ENCODE data around the gene GPRC5A.

GPRC5A gene

DNA sequence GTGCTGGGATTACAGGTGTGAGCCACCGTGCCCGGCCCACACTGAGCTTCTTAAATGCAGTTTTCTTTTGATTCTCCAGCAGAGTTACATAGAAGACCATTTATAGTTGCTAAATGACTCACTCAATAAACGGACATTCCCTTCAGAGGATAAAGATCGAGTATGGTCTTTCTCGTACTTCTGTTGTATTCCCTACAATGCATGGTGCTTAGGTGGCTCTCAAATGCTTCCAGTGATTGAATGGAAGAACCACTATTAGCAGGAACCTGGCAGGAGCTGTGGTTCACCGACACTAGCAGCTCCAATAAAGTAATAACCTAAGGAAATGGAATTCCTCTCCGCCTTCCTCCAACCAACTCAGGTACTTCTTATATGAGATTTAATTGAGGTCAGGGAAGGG lies 3.9 kb upstream of the GPRC5A start:
- DNase-seq = no peak

DNA sequence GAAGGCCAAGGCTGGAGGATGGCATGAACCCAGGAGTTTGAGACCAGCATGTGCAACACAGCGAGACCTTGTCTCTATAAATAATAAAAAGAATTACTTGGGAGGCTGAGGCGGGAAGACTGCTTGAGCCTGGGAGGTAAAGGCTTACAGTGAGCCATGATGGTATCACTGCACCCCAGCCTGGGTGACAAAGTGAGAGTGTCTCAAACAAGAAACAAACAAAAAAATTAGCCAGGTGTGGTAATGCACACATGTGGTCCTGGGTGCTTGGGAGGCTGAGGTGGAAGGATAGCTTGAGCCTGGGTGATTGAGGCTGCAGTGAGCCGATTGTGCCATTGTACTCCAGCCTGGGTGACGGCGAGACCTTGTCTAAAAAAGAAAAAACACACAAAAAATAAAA lies 1.7 kb upstream of the GPRC5A start:
- no peak for DNase-seq

DNA sequence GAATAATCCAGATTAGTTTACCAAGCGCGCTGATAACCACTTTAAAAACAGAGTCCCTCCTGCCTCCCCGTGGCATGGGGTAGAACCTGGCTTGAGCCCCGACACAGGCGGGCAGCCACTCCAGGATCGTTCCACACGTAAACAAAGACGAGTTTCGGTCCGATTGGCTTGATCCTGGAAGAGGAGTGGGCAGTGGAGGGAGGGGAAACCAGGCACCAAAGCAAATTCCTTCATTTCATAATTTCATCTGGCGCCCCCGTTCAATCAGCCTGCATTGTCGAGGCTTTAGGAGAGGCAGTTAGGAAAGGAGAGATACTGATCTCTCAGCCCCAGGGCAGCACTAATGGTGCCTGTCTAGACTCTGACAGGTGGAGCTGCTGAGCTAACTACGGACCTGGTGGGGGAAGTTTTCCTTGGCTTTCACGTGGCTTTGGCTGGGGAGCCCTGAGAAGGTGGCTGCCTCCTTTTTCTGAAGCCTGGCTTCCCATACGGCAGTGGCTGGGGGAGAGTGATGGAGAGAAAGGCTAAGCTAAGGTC lies 751 bp upstream of the GPRC5A start:
- DNase-seq = peak; percentile 24

DNA sequence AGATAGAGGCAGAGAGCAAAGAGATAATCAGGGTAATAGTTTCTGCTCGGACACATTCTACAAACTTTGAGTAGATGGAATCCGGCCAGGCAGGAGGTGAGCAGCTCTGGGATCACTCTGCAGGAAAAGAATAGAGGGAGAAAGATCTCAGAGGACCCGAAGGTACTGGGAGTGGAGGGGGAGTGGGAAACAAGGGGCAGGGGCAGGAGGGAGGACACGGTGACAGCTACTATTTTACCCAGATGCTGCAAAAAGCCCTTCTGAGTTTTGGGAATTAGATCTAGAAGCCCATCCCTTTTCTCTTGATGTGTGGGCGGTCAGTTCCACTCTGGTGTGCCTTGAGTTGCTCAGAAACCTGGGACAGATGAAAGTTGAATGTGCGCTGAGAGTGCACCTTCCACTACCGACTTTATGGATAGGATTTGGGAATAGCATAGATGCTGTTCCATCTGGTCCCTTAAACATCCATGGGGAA lies 556 bp downstream of the GPRC5A start:
- DNase-seq = no peak

DNA sequence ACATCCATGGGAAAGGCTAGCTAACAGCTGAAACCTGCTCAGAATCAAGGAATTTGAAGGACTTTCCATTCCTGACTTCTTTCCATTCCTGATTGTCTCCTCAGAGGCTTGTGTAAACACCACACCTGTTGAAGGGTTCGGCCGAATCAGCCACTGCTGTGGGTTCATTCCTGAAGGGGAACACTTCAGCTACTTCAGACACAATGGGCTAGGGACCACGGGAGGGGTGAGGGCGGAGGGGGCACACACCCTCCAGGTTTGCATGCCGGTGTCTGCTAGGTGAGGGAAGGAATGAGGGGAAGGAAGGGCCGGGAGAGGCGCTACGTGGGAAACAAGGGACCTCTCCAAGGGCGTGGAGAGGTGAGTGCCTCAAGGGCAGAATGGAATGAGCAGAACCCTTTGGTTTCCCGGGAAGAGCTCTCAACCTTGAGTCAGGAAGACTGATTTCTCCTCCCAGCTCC lies 1.3 kb downstream of the GPRC5A start:
- no peak for DNase-seq

DNA sequence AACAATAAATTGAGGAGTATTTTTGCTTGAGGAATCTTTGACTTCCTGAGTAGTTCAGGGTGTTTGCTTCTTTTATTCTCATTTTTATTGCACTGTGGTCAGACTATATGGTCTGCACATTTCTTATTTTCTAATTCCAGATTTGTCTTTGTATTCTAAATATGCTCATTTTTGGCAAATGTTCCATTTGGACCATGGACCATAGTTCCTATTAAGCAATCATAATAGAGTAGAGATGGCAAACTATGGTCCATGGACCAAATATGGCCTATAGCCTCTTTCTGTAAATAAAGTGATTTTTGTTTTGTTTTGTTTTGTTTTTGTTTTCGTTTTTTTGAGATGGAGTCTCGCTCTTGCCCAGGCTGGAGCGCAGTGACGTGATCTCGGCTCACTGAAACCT lies 2.1 kb downstream of the GPRC5A start:
- no peak for DNase-seq

DNA sequence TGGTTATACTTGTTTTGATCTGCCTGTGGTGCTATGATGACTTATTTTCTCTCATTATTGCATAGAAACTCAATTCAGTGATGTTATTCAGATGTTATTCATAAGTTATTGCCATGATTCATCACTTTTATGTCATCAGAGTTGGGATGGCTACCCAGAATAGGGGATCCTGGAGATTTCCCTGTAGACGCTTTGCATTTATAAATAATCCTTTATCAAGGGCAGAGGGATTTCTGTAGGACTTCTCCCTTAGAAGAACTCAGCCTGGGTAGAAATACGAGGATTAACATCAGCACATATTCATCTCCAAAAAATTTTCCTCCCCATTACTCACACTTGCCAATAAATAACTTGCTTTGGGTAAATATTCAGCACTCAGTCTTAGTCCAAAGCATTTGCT lies 4.9 kb downstream of the GPRC5A start:
- no peak for DNase-seq

DNA sequence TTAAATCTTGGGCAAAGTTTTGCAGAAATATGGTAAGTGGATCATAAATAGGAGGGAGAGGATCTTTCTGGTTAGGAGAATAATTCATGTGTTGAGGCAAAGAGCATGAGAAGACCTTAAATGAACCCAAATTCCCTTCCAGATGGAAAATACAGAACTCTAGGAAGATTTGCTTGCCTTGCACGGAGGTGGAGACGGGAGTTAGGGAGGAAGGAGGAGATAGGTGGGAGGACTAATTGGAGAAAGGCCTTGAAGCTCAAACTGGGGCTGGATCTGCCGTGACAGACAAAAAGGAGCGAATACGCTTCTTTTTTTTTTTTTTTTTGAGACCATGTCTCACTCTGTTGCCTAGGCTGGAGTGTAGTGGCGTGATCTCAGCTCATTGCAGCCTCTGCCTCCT lies 5.9 kb downstream of the GPRC5A start:
- DNase-seq = no peak

DNA sequence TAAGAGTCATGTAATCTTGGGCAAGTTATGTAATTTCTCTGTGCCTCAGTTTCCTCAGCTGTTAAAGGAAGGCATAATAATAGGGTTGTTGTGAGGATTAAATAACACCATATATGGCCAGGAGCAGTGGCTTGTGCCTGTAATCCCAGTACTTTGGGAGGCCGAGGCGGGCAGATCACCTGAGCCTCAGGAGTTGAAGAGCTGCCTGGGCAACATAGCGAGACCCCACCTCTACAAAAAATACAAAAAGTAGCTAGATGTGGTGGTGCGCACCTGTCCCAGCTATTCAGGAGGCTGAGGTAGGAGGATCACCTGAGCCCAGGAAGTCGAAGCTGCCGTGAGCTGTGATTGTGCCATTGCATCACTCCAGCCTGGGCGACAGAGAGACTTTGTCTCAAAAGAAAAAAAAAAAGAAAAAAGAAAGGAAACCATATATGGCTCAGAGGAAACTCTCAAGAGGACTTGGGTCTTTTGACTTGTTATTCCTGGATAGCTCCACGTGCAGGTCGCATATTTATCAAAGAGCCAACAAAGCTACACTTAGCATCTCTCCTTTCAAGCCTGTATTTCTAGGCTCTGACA lies 6.9 kb downstream of the GPRC5A start:
- DNase-seq = no peak

DNA sequence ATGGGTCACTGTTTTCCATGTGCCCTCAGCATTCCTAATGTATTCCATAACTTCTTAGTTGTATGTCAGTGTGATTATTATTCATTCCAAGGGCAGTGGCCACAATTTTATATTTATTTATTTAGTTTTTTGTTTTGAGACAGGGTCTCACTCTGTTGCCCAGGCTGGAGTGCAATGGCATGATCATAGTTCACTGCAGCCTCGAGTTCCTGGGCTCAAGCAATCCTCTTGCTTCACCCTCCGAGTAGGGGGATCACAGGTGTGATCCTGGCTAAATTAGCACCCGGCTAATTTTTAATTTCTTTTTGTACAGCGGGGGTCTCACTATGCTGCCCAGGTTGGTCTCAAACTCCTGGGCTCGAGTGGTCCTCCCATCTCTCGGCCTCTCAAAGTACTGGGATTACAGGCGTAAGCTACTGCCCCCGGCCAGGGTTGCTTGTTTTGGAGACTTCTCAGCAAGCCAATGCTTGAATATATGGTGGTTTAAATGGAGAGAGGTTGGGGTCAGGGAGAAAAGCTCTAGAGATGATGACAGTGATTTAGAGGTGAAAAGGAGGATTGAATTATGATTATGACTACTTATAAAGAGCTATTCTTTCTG lies 7.6 kb downstream of the GPRC5A start:
- no peak for DNase-seq

DNA sequence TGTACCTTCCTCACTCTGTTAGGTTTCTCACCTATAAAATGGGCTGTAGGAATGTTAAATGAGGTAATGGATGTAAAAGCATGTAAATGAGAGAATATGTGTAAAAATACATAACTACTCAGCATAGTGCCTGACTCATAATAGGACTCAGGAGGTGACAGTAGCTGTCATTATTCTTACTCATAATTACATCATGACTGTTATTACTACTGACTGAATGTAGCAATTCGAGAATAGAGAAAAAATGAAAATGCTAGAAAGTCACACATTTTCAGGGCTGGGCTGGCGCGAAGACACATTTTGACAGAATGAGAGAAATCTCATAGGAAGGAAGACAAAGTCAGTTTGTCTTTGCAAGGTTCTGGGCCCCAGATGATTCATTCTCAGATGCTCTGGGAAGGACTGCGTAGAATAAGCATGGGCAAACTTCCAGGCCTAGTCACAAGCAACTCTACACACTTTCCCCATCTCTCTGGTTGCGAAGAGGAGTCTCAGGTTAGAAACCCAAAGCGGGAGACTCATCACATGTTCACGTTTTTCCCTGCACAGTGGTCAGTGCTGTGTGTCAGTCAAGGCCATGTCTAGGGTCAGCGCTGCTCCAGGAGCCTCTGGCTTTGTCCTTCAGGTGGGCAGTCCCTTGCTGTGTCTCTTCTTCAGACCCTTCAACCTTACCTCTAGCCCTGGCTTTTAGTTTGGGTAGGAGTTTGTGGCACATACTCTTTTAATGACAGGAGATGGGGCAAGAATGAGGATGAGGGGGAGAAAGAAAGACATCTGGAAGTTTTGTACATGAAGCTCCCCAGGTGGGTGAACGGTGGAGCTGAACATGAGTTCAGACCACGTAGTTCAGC lies 8.4 kb downstream of the GPRC5A start:
- DNase-seq = no peak

DNA sequence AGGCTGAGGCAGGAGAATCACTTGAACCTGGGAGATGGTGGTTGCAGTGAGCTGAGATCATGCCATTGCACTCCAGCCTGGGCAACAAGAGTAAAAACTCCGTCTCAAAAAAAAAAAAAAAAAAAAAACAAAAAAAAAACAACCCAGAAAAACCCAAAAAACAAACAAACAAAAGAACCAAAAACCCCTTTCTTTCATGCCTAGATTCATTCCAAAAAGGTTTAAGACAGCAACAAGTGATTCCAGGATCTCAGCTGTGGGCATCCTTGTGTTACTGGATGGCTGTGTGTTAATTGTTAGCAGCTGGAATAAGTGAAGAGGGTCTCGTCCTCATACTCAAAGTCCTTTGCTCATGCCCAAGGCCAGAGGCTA lies 9.4 kb downstream of the GPRC5A start:
- DNase-seq = no peak

DNA sequence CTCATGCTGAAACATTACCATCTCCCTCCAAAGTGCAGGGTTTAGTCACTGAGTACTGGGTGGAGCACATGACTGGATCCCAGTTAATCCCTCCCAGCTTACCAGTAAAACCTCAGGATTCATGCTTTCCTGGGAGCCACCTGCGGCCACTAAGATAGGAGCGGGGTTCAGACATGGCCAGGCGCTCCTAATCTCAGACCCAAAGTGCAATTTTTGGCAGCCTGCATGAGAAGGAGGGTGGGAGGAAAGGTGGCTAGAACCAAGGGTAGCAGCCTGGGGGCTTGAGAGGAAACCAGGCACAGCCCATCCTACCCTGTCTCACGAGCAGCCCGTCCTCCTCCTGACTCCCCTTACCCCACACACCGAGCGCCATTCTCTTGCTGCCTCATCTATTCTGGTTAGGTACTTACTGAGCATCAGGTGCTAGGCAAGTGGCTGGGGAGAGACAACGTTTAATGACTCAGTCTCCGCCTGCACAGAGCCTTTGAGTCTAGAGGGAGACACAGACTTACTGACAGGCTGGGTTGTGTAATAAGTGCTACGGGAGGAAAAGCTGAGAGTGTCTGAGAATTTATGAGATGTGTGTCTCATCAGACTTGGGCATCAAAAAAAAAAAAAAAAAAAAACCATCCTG lies 9.9 kb downstream of the GPRC5A start:
- no peak for DNase-seq

DNA sequence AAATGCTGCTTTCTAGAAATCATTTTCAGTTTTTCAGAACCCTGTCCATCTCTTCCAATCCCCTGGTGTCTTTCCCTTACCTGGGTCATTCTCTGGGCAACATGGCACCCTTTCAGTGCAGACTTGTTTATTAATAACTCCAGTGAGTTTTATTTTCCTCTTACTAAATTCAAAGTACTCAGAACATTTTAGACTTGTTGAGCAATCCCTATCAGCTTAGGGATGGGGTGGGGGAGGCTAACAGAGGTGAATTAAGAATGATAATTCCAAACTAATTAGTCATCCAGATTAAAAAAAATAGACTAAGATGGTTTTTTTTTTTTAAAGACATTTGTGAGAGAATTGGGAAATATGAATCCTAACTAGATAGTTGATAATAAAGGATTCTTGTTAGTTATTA lies 10.7 kb downstream of the GPRC5A start:
- no peak for DNase-seq

DNA sequence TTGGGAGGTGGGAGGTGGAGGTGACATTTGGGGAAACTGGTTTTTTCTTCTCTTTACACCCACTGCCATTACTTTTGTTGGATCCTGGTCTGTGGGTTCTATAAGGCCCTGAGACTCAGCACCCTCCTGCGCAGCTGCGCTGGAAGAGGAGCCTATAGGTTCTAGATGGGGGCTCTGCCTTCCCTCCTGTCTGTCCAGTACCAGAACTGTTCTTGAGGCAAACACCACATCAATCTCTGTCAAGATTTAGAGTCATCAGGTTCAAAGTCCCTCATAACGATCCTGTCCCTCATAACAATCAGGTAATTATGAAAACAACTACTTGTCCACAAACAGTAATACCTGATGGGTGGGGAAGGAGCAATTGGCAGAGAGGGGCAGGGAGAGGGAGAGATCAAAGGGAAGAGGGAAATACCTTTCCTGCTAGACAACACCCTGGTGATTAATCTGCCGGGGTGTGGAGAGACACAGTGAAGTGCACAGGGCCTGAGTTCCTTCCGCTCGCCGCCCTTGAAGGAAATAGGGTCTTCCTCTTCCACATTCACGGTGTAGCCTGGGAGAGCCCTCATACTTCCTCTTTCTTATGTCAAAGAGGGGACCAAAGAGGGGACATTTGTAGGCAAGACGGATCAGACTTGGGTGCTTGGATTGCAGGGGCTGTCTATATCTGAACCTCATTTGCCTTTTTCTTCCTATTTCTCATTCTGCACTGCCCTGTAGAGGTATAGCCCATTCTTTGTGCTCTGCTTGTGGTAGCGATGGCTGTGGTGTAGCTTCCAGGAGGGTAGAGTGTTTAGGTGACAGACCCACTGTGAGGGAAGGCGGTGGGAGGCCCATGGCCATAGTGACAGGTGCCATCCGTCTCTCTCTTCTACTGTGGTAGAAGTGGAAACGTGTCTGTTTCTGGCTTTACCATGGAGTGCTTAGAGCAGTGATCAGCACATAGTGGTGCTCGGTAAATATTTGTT lies 12.6 kb downstream of the GPRC5A start:
- DNase-seq = no peak

DNA sequence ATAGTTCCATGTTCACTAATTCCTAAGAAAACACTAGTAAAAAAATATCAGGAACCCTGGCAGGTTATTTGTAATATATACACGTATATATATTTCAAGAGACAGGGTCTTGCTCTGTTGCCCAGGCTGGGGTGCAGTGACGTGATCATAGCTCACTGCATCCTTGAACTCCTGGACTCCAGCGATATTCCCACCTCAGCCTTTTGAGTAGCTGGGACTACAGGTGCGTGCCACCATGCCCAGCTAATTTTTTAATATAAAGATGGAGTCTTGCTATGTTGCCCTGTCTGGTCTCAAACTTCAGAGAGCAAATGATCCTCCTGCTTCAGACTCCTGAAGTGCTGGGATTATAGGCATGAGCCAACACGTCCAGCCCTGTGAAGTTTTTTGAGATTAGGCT lies 16.2 kb downstream of the GPRC5A start:
- no peak for DNase-seq

DNA sequence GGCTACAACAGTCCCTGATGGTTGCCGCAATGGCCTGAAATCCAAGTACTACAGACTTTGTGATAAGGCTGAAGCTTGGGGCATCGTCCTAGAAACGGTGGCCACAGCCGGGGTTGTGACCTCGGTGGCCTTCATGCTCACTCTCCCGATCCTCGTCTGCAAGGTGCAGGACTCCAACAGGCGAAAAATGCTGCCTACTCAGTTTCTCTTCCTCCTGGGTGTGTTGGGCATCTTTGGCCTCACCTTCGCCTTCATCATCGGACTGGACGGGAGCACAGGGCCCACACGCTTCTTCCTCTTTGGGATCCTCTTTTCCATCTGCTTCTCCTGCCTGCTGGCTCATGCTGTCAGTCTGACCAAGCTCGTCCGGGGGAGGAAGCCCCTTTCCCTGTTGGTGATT lies 16.9 kb downstream of the GPRC5A start:
- DNase-seq = no peak

DNA sequence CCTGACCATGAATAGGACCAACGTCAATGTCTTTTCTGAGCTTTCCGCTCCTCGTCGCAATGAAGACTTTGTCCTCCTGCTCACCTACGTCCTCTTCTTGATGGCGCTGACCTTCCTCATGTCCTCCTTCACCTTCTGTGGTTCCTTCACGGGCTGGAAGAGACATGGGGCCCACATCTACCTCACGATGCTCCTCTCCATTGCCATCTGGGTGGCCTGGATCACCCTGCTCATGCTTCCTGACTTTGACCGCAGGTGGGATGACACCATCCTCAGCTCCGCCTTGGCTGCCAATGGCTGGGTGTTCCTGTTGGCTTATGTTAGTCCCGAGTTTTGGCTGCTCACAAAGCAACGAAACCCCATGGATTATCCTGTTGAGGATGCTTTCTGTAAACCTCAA lies 17.3 kb downstream of the GPRC5A start:
- DNase-seq = no peak

DNA sequence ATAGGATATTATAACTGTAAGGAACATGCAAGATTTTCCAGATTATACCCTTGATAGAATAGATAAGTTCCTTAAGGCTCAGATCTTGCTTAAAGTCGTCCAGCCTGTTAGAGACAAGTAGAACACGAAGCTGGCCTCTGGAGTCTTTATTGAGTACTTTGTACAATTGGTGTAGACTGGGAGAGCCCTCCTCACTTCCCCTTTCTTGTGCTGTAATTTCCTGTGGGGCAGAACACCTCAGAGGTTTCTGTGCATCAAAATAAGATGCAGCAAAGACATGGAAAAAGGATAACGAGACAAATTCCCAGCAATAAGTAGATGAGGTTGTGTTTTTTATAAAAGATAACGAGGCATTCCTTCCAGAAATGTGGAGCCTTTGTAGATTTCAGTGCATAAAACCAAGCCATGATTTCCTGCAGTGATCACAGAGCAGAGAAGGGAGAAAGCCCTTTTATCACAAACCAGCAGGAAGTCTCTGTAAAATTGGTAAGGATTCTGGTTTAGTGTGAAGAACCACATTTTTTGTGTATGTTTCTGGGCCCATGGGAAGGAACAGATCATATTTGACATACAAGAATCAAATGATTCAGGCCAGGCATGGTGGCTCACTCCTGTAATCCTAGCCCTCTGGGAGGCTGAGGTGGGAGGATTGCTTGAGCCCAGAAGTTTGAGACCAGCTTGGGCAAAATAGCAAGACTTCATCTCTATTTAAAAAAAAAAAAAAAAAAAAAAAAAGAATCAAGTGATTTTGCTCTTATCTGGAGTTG lies 18.0 kb downstream of the GPRC5A start:
- no peak for DNase-seq

DNA sequence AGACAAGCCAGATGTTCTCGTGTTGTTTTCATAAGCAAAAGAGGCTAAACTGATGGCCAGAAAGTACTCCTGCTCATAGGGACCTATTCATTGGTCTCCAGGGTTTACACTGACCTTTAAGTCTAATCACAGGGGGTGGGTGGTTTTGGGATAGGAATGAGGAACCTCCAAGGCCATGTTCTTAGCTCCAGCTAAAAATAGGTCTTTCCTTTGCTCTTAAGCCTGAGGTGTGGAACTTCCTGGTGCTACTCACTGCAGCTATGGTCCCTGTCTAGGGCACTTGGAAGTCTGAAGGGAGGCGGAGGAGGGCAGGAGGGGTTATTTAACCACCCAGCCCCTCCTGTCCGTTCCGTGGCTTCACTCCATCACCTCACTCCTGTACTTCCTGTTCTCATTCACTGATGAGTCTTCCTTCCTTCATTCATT lies 18.6 kb downstream of the GPRC5A start:
- DNase-seq = no peak

DNA sequence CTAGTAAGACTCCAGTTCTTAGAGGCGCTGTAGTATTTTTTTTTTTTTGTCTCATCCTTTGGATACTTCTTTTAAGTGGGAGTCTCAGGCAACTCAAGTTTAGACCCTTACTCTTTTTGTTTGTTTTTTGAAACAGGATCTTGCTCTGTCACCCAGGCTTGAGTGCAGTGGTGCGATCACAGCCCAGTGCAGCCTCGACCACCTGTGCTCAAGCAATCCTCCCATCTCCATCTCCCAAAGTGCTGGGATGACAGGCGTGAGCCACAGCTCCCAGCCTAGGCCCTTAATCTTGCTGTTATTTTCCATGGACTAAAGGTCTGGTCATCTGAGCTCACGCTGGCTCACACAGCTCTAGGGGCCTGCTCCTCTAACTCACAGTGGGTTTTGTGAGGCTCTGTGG lies 21.3 kb downstream of the GPRC5A start:
- no peak for DNase-seq

Data from CD4-positive, alpha-beta T cell treated with Interleukin-15 for 1 hour (primary cell).